ENCODE measurements around the gene SPRR1B.

DNA sequence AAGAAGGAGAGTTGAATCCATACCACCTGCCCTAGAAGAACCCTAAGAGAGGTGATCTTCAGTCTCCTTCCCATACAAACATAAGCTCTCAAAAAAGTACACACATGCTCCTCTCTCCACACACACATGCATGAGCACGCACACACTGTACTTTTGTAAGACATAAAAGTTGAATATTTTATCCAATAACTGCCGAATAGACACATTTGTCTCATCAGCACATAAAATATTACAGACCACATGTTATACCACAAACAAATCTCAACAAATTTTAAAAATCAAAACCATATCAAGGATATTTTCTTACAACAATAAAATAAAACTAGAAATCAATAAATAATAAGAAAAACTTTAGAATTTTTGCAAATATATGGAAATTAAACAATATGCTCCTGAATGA, 44.4 kb upstream of the SPRR1B start:
- TF ChIP-seq CTCF (conservative IDR thresholded peaks at IDR 0.05) (no peak), ZFX (IDR thresholded peaks at IDR 0.05) (no peak)

Measured in C4-2B (cell line).